GM12873 (cell line): Measurements from ENCODE around the gene ARHGAP8.

Experiments
- TF ChIP-seq, protein P1 (sequence below): IDR thresholded peaks from 2 replicates; pipeline ENCODE4 v1.5.1; 2012; ENCODE audit warnings: low read depth, mild to moderate bottlenecking, moderate library complexity, low read length, control low read depth; ENCODE audit not compliant: insufficient read depth; ENCODE audit errors: missing control alignments

The ARHGAP8 gene

DNA sequence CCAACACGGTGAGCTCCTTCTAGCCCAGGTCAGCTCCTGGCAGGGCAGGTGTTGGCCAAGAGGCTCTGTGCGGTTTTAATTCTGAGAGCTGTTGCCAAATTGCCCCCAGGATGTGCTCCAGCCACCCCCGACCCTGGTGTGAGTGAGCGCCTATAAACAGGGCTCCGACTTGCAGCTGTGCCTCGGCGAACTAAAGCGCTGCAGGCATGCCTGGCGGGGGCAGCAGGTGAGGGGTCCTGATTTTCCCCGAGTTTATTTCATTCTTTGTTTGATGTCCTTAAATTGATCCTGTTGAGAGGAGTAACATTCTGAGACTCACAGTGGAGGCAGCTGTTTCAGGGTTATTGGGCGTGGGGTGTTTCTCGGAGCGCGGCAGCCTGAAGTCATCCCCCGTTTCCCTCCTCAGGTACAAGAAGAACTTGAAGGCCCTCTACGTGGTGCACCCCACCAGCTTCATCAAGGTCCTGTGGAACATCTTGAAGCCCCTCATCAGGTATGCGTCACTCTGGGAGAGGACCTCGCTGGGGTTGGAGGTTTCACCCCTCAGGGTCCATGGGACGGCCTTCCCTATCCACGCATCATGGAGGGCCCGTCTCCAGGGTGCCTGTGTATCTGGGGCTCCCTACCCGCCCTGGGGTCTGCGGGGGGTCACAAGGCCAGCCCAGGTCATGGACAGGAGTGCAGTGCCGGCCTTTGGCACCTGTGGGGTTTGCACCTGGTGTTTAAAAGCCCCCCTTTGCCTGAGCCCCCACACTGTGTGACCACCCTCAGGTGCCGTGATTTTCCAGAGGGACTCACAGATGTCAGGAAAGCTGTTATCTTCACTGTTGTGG is 62.1 kb downstream of the ARHGAP8 start:
- TF ChIP-seq, protein P1, sequence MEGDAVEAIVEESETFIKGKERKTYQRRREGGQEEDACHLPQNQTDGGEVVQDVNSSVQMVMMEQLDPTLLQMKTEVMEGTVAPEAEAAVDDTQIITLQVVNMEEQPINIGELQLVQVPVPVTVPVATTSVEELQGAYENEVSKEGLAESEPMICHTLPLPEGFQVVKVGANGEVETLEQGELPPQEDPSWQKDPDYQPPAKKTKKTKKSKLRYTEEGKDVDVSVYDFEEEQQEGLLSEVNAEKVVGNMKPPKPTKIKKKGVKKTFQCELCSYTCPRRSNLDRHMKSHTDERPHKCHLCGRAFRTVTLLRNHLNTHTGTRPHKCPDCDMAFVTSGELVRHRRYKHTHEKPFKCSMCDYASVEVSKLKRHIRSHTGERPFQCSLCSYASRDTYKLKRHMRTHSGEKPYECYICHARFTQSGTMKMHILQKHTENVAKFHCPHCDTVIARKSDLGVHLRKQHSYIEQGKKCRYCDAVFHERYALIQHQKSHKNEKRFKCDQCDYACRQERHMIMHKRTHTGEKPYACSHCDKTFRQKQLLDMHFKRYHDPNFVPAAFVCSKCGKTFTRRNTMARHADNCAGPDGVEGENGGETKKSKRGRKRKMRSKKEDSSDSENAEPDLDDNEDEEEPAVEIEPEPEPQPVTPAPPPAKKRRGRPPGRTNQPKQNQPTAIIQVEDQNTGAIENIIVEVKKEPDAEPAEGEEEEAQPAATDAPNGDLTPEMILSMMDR = no peak

- TF ChIP-seq, protein P1 = no peak
These were observed 63.0 kb downstream of the ARHGAP8 start for GRCh38 chr22:44815099-44816070.

GRCh38 chr22:44816141-44816540 is 63.8 kb downstream of the ARHGAP8 start:
- TF ChIP-seq, protein P1 = no peak

GRCh38 chr22:44818727-44819126 is 66.4 kb downstream of the ARHGAP8 start:
- TF ChIP-seq, protein P1 = no peak

GRCh38 chr22:44819966-44820631 is 67.7 kb downstream of the ARHGAP8 start:
- TF ChIP-seq, protein P1 = no peak

DNA sequence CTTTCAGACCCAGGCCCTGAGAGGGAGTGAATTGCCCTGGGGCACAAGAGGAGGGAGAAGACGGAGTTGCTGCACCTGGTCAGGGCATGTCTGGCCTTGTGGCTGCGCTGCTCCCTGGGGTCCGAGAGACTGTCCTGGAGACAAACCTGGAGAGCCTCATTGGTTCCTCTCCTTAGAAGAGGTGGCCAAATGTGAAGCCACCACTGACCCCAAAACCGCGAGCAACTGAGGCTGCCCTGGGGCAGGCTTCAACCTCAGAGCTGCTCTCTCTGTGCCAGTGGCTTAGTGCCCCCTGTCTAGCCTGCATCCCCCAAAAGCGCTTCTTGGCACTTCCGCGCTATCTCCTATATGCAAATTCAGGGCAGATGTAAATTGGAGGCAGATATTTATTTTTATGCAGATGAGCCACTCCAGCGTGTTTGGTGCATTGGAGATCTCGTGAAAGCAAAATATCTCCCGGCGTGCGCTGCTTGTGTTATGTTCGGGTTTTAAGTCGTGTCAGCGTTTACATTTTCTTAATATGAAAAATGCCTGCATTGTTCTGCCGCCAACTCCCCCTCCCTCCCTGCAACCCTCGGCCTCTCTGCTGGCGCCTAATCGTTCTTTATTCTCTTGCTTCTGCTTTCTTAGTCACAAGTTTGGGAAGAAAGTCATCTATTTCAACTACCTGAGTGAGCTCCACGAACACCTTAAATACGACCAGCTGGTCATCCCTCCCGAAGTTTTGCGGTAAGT is 69.5 kb downstream of the ARHGAP8 start:
- TF ChIP-seq, protein P1 = no peak
